HG03520 (cell line): ENCODE results near the gene UNC13C.
"Not testable (repeated sequence)": the region's sequence is repeated elsewhere in the genome, so short reads cannot be mapped to it uniquely, and the experiment has no call there.

Experiments
- ATAC-seq: cut with Tn5 transposase; IDR thresholded peaks from one replicate; pipeline ENCODE4 v1.9.1; 2021; ENCODE audit warnings: mild to moderate bottlenecking, moderate library complexity; ENCODE audit not compliant: unreplicated experiment

Gene UNC13C

DNA sequence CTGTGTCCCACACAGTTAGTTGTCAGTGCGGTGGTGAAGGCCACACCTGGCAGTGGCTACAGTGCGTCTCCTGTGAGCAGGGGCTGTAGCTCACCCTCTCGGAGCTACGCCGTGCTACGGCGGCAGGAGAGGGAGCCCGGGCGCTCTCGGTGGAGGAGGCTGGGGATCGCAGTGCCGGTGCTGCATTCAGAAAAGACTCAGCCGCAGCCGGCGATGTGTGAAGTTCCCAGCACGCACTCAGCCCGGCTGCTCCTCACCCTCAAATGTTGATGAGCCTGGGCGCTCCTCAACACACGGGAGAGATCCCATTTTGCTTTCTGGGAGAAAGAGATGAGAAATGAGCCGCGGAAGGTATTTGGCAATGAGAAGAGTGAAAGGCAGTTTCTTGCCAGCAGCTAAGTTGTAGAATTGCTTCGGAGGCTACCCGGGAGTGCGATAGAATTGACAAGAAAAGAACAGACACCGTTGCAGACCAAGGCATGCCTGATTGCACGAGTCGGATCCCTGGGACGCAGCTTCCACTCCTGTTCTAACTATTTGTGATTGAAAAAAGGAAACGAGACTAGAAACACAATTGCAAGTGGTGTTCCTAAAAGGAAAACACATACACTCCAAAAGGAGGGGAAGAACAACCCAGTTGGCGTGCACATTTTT, at the start of gene UNC13C:
TSS of gene UNC13C (plus strand) at position 189 of the 654 bp plus-strand sequence. CDS start 34,463 bp downstream, outside the sequence.
- no peak for ATAC-seq

DNA sequence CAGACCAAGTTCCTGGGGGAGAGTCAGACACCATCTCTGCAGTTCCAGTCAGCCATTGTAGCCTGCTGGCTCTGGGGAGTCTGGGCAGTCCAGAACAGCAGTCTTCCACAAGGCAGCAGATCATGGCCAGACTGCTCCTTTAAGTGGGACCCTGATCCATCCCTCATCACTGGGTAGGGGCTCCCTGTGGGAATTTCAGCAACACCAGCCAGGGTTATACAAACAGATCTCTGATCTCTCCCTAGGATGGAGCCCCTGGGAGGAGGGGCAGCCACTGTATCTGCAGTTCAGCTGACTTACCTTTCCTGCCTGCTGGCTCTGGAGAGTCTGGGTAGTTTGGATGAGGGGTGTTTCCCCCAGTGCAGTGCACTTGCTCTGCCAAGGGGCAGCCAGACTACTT, 42.1 kb upstream of the UNC13C start:
- ATAC-seq: no peak

DNA sequence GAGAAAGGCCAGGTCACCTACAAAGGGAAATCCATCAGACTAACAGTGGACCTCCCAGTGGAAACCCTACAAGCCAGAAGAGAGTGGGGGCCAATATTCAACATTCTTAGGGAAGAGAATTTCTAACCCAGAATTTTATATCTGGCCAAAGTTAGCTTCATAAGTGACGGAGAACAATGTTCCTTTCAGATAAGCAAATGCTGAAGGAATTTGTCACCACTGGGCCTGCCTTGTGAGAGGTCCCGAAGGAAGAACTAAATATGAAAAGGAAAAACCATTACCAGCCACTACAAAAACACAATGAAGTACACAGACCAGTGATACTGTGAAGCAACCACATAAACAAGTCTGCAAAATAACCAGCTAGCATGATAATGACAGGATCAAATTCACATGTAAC, 40.6 kb upstream of the UNC13C start:
- ATAC-seq: not testable (repeated sequence)

DNA sequence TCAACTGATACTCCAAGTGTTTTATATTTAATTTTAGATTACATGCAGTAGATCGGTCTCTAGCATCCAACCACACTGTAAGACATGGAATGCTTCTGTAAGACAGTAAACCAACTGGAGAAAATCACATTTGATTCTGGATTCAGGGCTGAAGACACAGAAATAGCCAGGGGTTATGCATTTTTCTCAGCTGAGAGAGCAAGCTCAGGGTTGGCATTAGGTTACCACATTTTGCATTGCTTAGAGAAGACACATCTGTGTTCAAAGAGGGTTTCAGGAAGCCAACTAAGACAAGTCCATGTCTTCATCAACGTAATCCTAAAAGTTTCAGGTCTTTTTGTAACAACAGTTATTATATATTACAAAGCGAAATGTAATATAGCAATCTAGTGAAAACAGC, 27.7 kb upstream of the UNC13C start:
- no peak for ATAC-seq

DNA sequence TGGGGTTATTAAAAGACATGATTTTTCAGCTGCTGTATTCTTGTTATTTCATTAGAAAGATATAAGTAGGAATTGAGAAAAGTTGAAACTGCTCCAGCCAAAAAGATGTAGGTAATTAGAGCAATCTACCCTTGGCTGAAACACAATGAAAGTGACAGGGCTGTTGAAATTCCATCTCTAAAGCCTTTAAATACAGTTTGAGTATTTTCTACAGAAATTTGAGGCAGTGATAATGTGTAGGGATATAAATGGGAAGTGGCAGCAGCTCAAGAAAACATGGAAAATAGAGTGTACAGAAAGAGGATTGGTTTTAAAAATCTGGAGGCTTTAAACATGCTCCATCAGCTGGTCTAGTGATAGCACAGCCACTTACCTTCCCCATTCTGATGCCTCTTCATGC, 22.8 kb upstream of the UNC13C start:
- no peak for ATAC-seq

DNA sequence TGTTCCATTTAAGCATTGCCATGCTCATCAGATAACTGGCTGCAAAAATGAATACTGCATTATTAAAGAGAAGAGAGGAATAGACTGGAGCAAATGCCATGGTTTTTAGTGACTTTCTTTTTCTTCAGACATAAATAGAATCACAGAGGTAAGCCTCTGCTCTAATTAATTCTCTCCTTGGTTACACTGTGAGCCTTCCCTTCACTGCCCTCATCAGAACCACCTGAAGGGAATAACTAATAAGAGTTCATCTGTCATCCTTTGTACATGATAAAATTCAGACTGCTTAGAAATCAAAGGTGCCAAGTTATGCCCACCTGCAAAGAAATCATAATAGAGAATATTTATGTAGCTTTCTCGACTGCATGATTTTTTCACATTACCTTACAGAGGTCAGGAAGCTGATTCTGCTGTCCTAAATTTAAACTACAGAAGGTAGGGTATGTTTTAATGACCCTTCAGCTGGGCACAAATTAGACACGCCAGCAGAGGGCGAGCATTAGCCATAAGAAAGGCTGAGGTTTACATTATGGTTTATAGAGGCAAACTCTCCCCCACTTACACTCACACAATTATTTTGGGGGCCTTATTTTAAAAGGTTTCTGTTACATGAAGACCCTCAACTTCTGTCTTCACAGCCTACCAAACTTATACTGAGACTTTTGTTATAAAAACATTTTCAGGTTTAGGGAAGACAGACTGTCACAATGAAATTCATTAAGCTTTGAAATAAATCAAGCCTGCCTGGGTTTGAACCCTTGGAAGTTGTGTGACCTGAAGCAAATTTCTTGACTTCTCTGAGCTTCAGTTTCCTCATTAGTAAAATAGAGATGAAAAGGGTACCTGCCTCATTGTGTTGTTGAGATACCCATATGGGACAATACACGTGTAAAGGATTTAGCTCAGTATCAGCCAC, 15.3 kb upstream of the UNC13C start:
- no peak for ATAC-seq

DNA sequence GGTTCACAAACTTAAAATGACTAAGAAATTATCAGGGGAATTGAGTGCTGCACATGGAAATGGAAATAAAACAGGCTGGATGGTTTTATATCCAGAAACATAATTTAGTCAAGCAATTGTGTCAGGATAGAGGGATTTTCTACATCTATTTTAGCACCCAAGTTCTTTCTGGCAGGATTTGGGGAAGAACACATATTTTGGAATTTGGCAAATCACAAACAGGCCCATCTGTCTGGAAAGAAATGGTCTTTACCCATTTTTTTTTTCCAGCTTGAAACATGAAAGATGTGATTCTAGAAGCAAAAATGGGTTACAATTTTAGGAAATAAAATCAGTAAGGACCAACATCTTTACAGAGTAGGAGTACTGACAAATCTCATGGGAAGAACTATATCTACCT, 14.4 kb upstream of the UNC13C start:
- ATAC-seq: no peak

DNA sequence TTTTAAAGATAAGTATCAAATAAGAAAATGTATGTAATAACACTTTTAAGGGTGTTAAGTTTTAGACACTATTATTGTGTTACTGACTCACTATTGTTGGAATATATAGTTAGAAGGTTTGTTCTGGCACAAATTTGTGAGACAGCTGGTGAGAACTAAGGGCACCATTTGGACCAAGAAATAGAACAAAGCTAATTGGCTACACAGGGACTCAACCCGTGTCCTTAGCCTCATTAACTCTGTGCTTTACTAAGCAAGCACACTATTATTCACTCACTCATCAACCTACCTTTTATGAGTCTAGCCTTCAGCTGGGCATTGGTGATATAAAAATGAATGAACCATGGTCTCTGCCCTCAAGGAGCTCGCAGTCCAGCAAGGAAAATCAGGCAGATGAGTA, 4.1 kb upstream of the UNC13C start:
- ATAC-seq: no peak

DNA sequence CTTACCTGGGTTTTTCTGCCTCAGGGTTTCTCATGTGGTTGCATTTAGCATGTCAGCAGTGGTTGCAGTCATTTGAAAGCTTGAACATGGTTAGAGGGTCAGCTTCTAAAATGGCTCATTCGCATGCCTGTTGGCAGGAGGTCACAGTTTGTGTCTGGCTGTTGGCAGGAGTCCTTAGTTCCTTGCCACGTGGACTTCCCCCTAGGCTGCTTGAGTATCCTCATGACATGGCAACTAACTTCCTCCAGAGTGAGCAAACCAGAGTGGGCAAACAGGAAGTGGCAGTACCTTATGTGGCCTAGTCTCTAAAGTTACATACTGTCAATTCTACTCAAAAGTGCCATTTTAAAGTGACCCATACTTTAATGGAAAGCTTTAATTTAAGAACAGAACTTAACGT, 3.4 kb upstream of the UNC13C start:
- ATAC-seq: no peak

DNA sequence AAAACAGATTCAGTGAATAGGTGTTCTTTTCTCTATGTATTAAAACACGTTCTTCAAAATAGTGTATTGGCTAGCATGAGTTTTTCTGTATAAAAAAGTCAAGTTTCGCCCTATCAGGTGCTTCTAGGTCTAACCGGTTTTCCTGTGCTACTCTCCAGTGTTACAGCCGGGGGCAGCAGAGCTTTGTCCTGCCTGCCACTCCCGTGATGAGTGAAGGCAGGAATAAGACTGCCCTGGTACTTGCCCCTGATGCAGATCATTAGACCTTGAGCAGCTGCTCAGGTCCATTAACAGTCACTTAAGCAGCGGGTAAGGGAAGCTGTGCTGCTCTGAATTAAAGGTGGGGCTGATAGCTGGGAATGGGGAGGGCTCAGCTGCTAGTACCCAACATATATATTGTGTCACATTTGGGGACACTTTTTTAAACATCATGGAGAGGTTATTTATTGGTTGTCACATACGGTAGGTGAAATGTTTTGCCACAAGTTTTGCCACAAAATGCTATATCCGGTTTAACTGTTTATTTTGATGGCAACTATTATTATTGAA, 1.3 kb upstream of the UNC13C start:
- no peak for ATAC-seq

DNA sequence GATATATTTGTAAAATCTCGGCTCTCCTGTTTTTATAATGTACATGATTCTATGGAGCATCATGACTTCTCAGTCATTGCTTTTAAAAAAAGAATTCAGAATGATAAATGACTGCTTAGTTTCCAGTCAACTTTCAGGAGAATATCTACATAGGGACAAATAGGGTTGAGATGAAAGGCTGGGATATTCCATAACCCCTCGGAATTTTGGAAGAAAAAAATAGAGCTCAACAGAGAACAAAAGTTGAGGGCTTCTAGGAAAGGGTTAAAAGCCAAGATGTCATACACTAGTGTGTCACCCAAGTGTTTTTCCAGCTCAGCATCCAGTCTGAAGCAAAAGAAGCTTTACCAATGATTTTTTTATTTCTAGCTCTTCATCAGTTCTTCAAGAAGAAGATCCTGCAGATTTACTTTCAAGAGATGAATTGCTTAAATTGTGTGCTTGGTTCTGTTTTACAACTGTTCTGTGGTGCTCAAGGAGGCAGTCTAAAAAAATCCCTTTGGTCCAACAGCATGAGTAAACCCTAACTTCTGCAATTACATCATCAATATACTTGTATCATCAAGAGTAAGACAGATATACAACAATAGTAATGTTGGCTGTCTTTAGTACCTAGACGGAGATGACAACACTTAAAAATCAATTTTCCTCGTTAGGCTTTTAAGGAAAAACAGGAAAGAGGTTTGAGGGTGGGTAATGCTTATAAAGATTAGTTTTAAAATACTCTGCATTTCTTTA, 979 bp downstream of the UNC13C start:
- no peak for ATAC-seq

DNA sequence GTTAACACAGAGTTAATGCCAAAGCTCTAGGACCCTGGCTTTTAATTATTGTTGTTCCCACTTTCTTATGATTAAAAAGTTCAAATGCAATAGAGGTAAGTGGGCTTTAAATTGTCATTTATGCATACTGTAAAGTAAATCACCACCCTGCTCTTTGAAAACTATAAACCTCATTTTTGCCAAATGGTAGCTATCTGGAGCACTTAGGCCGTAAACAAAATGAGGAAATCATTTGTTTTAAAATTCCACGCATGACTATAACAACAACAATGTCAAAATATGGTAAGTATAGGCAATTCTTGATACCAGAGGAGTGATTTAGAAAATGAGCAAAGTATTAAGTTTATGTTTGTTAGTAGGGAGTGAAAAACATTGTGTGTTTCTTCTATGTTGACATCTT, 1.8 kb downstream of the UNC13C start:
- no peak for ATAC-seq

DNA sequence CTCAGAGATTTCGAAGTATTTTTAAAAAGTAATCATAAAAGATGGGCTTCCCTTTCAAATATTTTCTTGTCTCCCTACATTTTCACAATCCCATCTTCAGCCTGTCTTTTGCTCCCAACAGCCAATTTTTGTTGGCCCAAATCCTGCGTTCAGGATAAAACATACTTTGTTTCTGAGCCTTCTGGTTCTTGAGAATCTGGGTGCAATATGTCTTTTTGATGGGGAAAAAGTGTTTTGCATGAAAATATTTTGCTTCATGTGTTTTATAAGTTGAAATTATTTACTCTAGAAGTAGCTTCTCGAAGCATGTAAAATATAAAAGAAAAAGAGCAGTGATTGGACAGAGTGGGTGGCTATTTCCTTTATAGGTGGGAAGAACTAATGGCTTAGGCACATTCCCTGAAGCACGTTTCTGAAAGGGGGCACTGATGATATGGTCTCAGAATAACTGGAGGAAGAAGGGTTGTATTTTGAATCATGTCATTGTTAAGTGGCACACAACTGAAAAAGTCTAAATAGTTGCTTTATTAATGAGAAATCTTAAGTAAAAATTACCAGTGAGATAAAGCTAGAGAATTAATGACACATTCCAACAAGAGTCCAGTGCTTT, 3.9 kb downstream of the UNC13C start:
- no peak for ATAC-seq

DNA sequence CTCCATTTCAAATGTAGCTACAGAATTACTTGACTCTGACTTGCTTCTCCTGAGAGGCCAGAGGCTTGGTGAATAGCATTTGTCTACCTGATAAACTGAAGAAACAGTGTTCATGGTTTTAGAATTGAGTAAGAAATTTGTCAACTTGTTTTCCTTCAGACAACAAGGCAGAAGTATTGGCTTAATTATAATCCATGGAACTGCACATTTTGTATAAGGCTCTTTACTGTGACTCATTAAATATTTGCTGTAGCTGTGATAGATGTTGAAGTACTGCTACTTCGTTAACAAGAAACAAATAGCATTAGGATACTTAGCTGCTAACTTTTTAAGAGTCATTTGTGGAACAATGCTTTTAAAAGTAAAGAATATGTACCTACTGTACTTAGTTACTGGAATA, 4.6 kb downstream of the UNC13C start:
- no peak for ATAC-seq

DNA sequence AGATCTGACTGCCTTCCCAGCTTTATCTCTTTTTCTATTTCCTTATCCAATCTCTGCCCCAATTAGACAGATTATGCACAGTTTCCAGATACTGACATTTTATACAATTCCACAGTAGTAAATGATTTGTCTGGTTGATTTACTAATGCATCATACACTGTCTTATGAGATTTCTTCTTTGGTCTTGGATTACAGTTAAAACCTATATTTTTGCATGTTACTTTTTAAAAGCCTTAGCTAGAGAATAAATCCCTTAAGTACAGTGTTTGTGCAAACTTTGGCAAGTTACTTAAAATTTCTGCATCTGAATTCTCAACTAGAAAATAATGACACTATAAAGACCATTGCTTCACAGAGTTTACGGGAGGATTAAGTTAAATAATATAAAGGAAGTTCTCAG, 6.0 kb downstream of the UNC13C start:
- no peak for ATAC-seq

DNA sequence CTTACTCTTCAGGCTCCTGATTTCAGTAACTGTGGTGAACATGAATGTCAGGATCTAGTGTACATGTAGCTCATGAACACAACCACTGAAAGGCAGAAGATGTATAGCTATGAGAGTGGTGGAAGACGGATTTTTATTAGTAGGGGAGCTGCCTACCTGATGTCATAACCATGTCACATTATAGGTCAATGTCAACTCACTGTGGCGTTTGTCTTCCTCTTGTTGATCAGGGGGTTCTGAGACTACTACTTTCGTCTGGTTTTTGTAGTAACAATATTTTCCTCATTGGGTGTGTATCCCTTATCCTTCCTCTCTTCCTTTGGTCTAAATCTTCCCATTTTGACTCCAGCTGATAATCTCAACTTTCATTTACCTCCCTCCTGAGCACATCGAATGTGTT, 7.3 kb downstream of the UNC13C start:
- no peak for ATAC-seq

DNA sequence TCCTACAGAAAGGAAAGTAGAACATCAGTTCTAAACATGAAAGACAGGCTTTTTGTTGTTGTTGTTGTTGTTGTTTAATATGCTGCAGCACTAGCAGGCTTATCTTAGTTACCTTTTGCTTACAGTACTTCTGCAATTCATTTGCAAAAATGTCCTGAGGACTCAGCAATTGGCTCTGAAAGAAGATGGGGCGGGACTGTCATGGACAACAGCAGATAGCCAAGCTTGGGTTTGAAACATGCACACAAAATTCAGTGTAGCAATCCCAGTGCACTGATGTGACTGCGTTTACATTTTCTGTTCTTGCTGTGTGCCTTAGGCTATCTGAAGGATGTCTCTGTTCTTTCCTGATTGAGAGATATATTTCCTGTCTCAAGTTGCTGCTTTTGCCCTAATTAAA, 9.2 kb downstream of the UNC13C start:
- ATAC-seq: no peak

DNA sequence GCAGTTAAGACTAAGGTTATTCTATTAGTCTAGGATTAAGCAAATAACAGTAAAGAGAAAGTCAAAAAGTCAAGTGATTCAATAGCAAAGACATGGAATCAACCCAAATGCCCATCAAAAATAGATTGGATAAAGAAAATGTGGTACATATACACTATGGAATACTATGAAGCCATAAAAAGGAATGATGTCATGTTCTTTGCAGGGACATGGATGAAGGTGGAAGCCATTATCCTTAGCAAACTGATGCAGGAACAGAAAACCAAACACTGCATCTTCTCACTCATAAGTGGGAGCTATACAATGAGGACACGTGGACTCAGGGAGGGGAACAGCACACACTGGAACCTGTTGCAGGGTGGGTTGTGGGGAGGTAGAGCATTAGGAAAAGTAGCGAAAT, 29.0 kb downstream of the UNC13C start:
- no peak for ATAC-seq

DNA sequence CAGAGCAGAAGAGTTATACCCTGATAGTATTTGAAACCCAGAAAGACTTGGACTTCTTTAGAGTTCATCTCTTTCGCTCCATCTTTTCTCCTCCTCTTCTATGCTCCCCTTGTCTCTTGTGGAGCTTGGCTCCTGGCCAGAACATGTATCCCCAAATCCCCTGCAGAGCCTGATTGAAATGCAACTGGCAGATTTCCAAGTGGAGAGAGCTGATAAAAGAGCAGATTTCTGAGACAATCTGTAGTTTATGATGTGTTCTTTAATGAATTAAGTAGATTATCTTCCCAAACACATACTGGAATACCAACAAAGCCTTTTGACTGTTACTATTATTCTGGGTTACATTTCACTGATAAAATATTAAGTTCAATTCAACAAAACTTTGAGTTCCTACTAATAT, 33.4 kb downstream of the UNC13C start:
- ATAC-seq: no peak

DNA sequence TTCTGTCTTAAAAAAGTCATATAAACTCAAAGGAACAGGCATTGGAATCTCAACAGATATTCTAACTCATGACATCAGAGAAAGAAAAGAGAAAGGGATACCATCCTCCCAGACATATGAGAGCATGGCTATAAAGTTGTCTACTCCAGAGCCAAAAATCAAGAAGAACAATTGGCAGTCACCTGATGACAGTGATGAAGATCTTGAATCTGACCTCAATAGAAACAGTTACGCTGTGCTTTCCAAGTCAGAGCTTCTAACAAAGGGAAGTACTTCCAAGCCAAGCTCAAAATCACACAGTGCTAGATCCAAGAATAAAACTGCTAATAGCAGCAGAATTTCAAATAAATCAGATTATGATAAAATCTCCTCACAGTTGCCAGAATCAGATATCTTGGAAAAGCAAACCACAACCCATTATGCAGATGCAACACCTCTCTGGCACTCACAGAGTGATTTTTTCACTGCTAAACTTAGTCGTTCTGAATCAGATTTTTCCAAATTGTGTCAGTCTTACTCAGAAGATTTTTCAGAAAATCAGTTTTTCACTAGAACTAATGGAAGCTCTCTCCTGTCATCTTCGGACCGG, 35.9 kb downstream of the UNC13C start:
- no peak for ATAC-seq

DNA sequence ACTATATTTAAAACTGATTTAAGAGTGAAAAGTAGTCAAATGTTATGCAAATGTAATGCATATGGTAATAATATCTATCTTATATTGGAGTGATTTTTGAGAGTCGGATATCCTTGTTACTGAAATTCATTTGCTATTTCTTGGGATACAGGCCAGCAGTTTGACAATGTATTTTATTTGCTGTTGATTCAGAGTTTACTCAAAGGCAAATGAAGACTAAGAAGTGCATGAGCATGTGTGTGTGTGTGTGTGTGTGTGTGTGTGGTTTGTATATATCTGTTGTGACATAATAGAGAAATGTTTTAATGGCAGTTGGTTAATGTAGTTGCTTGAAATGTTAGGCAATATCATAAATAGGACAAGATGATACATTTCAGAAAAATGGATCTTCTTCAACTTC, 39.0 kb downstream of the UNC13C start:
- no peak for ATAC-seq
